K562 (cell line): ENCODE results near the gene WNT3. TPM values are rescaled to one million over a fixed set of nuclear protein-coding genes. Genes with fewer than 3 reads are reported as not detected.

ENCODE experiments used
- ATAC-seq: fragments of 200-7000 bp; cut with Tn5 transposase; 3 replicates; pipeline ENCODE4 v1.9.1; 2020; ENCODE audit warnings: moderate library complexity
- BruUV-seq: library from RNA; stranded (reverse); fragments of 400-500 nt; replicated peaks from 2 replicates; lab custom pipeline; 2021; lab: Mats Ljungman, UMichigan
- CTCF ChIA-PET: fragments of 300-600 bp; formaldehyde crosslinking; extraction: SDS; loops from one replicate; lab custom pipeline; 2021; ENCODE audit warnings: low intra/inter-chr PET ratio; lab: Yijun Ruan, JAX
- POLR2A ChIA-PET: fragments of 300-600, 350-650 bp; sonication (Branson Sonifier 250); formaldehyde crosslinking; extraction: SDS; loops from one replicate; lab custom pipeline; 2021; ENCODE audit warnings: antibody characterized with exemption, inconsistent platforms; lab: Yijun Ruan, JAX
- DNase-seq, 4 experiments: peaks; one replicate each; pipeline versions ENCODE4 v3.0.0 to v3.0.0-alpha.2; 2011 to 2018; ENCODE audit warnings: low spot score in 3 of 4, mixed read lengths in 3 of 4; ENCODE audit errors: extremely low read depth in 1 of 4
- FAIRE-seq: peaks from 2 replicates; lab custom pipeline; 2011; peaks lifted over from hg19 to GRCh38; lab: Jason Lieb, UNC
- H2AFZ ChIP-seq: 2 replicates; pipeline ENCODE4 v1.6.0; 2011; ENCODE audit warnings: low read depth, low read length, control low read depth, inconsistent platforms
- H3K27ac ChIP-seq: fragments of 200-600 bp; 3 replicates; pipeline ENCODE4 v1.8.0; 2011; ENCODE audit warnings: low read depth, mild to moderate bottlenecking, control low read depth, inconsistent platforms, low read length, moderate library complexity, mixed read lengths; ENCODE audit errors: extremely low read depth
- H3K27me3 ChIP-seq, 2 experiments: fragments of 300-600 bp in 1 of 2; 2 replicates in 1 of 2; 3 replicates in 1 of 2; pipeline versions ENCODE4 v1.6.0 to v1.8.0; 2011; ENCODE audit warnings: inconsistent platforms in 2 of 2, low read length in 2 of 2, mild to moderate bottlenecking in 1 of 2, mixed read lengths in 1 of 2, moderate library complexity in 1 of 2; ENCODE audit not compliant: control insufficient read depth in 2 of 2, insufficient read depth in 2 of 2
- H3K36me3 ChIP-seq: fragments of 300-600 bp; 3 replicates; pipeline ENCODE4 v1.8.0; 2011; ENCODE audit warnings: mild to moderate bottlenecking, low read length, inconsistent platforms; ENCODE audit not compliant: control insufficient read depth, insufficient read depth
- H3K4me1 ChIP-seq, 2 experiments: fragments of 200-600 bp in 1 of 2; replicated peaks in 1 of 2; 2 replicates in 1 of 2; 3 replicates in 1 of 2; pipeline versions ENCODE4 v1.5.1 to v1.8.0; 2011; ENCODE audit warnings: inconsistent platforms in 2 of 2, low read length in 2 of 2, mild to moderate bottlenecking in 1 of 2, mixed read lengths in 1 of 2, moderate library complexity in 1 of 2; ENCODE audit not compliant: control insufficient read depth in 2 of 2, insufficient read depth in 2 of 2
- H3K4me2 ChIP-seq: 2 replicates; pipeline ENCODE4 v1.6.1; 2011; ENCODE audit warnings: low read length, control low read depth, inconsistent platforms, mixed read lengths; ENCODE audit not compliant: insufficient read depth
- H3K4me3 ChIP-seq: fragments of 200-600 bp; sonication (generic), shearing (Covaris generic); 2 replicates; pipeline ENCODE4 v1.5.1; 2016; ENCODE audit warnings: control low read depth, inconsistent platforms
- H3K79me2 ChIP-seq: fragments of 200-600 bp; 3 replicates; pipeline ENCODE4 v1.8.0; 2011; ENCODE audit warnings: low read length, inconsistent platforms; ENCODE audit not compliant: control insufficient read depth, insufficient read depth
- H3K9ac ChIP-seq, 2 experiments: 2 replicates each; pipeline versions ENCODE4 v1.6.0 to v1.6.1; 2011; ENCODE audit warnings: low read depth in 2 of 2, low read length in 2 of 2, control low read depth in 1 of 2, inconsistent platforms in 1 of 2, mild to moderate bottlenecking in 1 of 2, mixed read lengths in 1 of 2; ENCODE audit not compliant: insufficient read depth in 1 of 2
- H3K9me1 ChIP-seq: one replicate; pipeline ENCODE4 v1.6.0; 2011; ENCODE audit warnings: inconsistent platforms, mild to moderate bottlenecking, low read length, moderate library complexity; ENCODE audit not compliant: control insufficient read depth, insufficient read depth
- H3K9me3 ChIP-seq: replicated peaks from 2 replicates; pipeline ENCODE4 v1.5.1; 2011; ENCODE audit warnings: low read depth, low read length, inconsistent platforms; ENCODE audit not compliant: control insufficient read depth, insufficient read depth
- H4K20me1 ChIP-seq: replicated peaks from 2 replicates; pipeline ENCODE4 v1.6.1; 2011; ENCODE audit warnings: low read length, inconsistent platforms, mixed read lengths; ENCODE audit not compliant: control insufficient read depth, insufficient read depth
- ATF2 ChIP-seq: sonication (generic); formaldehyde crosslinking; IDR thresholded peaks from 2 replicates; pipeline ENCODE4 v1.8.1; 2022; ENCODE audit warnings: missing genetic modification reagents
- E2F6 ChIP-seq, 2 experiments: IDR thresholded peaks; 2 replicates each; pipeline ENCODE4 v1.6.1; 2011; ENCODE audit warnings: borderline replicate concordance in 1 of 2, control low read depth in 1 of 2, low read depth in 1 of 2, low read length in 1 of 2, mild to moderate bottlenecking in 1 of 2, mixed read lengths in 1 of 2, moderate library complexity in 1 of 2; ENCODE audit not compliant: insufficient read depth in 1 of 2, insufficient read length in 1 of 2, poor library complexity in 1 of 2, severe bottlenecking in 1 of 2; ENCODE audit errors: extremely low read depth in 1 of 2
- HDGF ChIP-seq: fragments of 450-650 bp; IDR thresholded peaks from 2 replicates; pipeline ENCODE4 v1.6.1; 2016
- TARDBP ChIP-seq: fragments of 450-650 bp; IDR thresholded peaks from 2 replicates; pipeline ENCODE4 v1.6.1; 2016
- WGBS: fragments of 100-300 bp; shearing (Covaris generic); methylation state at CpG from one replicate; pipeline ENCODE4 v1.1.6; 2016; ENCODE audit warnings: low coverage, mixed read lengths; ENCODE audit not compliant: insufficient coverage; ENCODE audit errors: missing lambda C conversion rate; 5-methylcytosine and 5-hydroxymethylcytosine counted together
- in situ Hi-C: fragments of 300-500 bp; cut with MboI; formaldehyde crosslinking; loops from 4 replicates; pipeline ENCODE4 v1.15.0; 2018; ENCODE audit warnings: inconsistent platforms, mixed read lengths
- intact Hi-C: fragments of 100-400 bp; cut with micrococcal nuclease; formaldehyde crosslinking; loops from 2 replicates; pipeline ENCODE4 v1.14.2; 2022
- polyA plus RNA-seq, 8 experiments: library from polyadenylated mRNA; depleted of rRNA in 4 of 8; stranded (reverse) in 5 of 8; unstranded in 3 of 8; fragments of >200 nt; fragmentation: Nextera tagmentation in 2 of 8; fragmentation: Illumina TruSeq in 1 of 8; extraction: Ambion mirVana in 2 of 8; extraction: Trizol in 1 of 8; gene quantifications; 2 replicates each; pipeline versions ENCODE4 v1.2.1 to v1.2.3, GENCODE V29; 2011 to 2014; ENCODE audit warnings: inconsistent platforms in 1 of 8, missing spikeins in 1 of 8
- total RNA-seq, 7 experiments: library from RNA; depleted of rRNA in 6 of 7; stranded (reverse); fragments of >200 nt in 6 of 7; fragmentation: Illumina TruSeq in 2 of 7; extraction: Trizol in 2 of 7; gene quantifications; 2 replicates each; pipeline versions ENCODE4 v1.2.1 to v1.2.3, GENCODE V29; 2011 to 2021; ENCODE audit warnings: low replicate concordance in 1 of 7

Gene WNT3
- total and polyA plus RNA-seq, 9 of the 15 experiments (the other 6 are each of a cell fraction or from before 2014, with no cell fraction given) = 1.5 to 6.1 (median 3.3) TPM

GRCh38 chr17:46751425-46751824 lies 67.1 kb downstream of the WNT3 start:
- FAIRE-seq (no peak), ATAC-seq (no peak), DNase-seq (no peak)
- Histone ChIP-seq H3K9me3 (no peaks in the 10 kb centered on the region), H3K27me3 (no peaks in the 10 kb centered on the region), H3K79me2 (no peaks in the 10 kb centered on the region), H3K4me1 (no peaks in the 10 kb centered on the region), H3K9me1 (no peaks in the 10 kb centered on the region), H2AFZ (no peak overlapping the region), H3K27ac (no peak overlapping the region), H3K36me3 (peaks cover 55% of the 10 kb centered on the region), H3K9ac (no peak overlapping the region), H3K4me3 (no peak overlapping the region), H4K20me1 (no peaks in the 10 kb centered on the region), H3K4me2 (no peak overlapping the region)
- in situ Hi-C loops = loop anchor here (25.0 kb wide), 1 partner anchor 314 kb away; no protein-coding TSS in a partner anchor
- CTCF ChIA-PET = no interaction called here
- no TSS peak for BruUV-seq
- POLR2A ChIA-PET = interaction anchor here (0.6 to 1.7 kb wide), 3 partner anchors 11 to 20 kb away, joined by 3 to 5 read pairs (median 5); no protein-coding TSS in a partner anchor
- WGBS = 91% methylated on average over 4 of the region's 4 CpGs
- intact Hi-C loops = no loop called here
- no peak for TF ChIP-seq TARDBP
- no peak for TF ChIP-seq HDGF
- TF ChIP-seq E2F6 (IDR thresholded peaks at IDR 0.05; ENCODE audit: borderline replicate concordance in 1 of 2, extremely low read depth in 1 of 2, insufficient read depth in 1 of 2, insufficient read length in 1 of 2, low read depth in 1 of 2, low read length in 1 of 2, poor library complexity in 1 of 2, severe bottlenecking in 1 of 2) = no peak
- TF ChIP-seq ATF2 = no peak
- TF ChIP-seq, all 486 proteins: peak for 0
